Esophagus muscularis mucosa (tissue), 4 donors: Measurements from ENCODE around the gene GRAMD2B. TPM values are rescaled to one million over a fixed set of nuclear protein-coding genes. Genes with fewer than 3 reads are reported as not detected.

Experiments used
- DNase-seq: peaks from one replicate; pipeline ENCODE4 v3.0.0-alpha.2; 2017; ENCODE audit errors: extremely low spot score
- H3K27ac ChIP-seq, 4 donors: fragments of 200-600 bp; sonication (generic); replicated peaks in 1 of 4; 1 replicate in 3 of 4; 2 replicates in 1 of 4; pipeline ENCODE4 v1.5.1; 2016 to 2019; ENCODE audit warnings: mild to moderate bottlenecking in 1 of 4
- H3K27me3 ChIP-seq, 4 donors: fragments of 200-600 bp; sonication (generic); one replicate each; pipeline versions ENCODE4 v1.5.1 to v1.6.0; 2016 to 2019
- H3K36me3 ChIP-seq, 4 donors: fragments of 200-600 bp; sonication (generic); one replicate each; pipeline ENCODE4 v1.5.1; 2016 to 2019
- H3K4me1 ChIP-seq, 4 donors: fragments of 200-600 bp; sonication (generic); one replicate each; pipeline ENCODE4 v1.5.1; 2016 to 2019
- H3K4me3 ChIP-seq, 4 donors: fragments of 200-600 bp; sonication (generic); 1 replicate in 2 of 4; 2 replicates in 2 of 4; pipeline ENCODE4 v1.5.1; 2016 to 2019; ENCODE audit warnings: mild to moderate bottlenecking in 4 of 4, moderate library complexity in 1 of 4
- H3K9me3 ChIP-seq, 4 donors: fragments of 200-600 bp; sonication (generic); 1 replicate in 3 of 4; 2 replicates in 1 of 4; pipeline ENCODE4 v1.5.1; 2016 to 2019
- CTCF ChIP-seq, 3 experiments: fragments of 200-600 bp in 2 of 3; fragments of 450-650 bp in 1 of 3; sonication (generic) in 2 of 3; IDR thresholded peaks; one replicate each; pipeline ENCODE4 v1.5.1; 2017 to 2019; ENCODE audit warnings: antibody characterized with exemption in 3 of 3, mild to moderate bottlenecking in 2 of 3, moderate library complexity in 1 of 3
- EP300 ChIP-seq: sonication (generic); formaldehyde crosslinking; IDR thresholded peaks from one replicate; pipeline ENCODE4 v1.6.1; 2017; ENCODE audit warnings: antibody characterized with exemption
- POLR2A ChIP-seq: fragments of 450-650 bp; IDR thresholded peaks from one replicate; pipeline ENCODE4 v1.6.1; 2017; ENCODE audit warnings: antibody characterized with exemption, moderate library complexity, mild to moderate bottlenecking, low read depth
- POLR2AphosphoS5 ChIP-seq, 2 donors: sonication (generic); formaldehyde crosslinking; IDR thresholded peaks; one replicate each; pipeline ENCODE4 v1.6.1; 2017; ENCODE audit warnings: antibody characterized with exemption in 2 of 2
- WGBS: methylation state at CpG from one replicate; pipeline ENCODE4 v1.1.5; 2018; 5-methylcytosine and 5-hydroxymethylcytosine counted together
- intact Hi-C: fragments of 100-400 bp; cut with DNase I; formaldehyde crosslinking; loops from one replicate; pipeline ENCODE4 v1.15.1; 2023
- total RNA-seq, 4 donors: library from RNA; depleted of rRNA; stranded (reverse); fragments of >200 nt; gene quantifications; one replicate each; pipeline versions ENCODE4 v1.1.0 to v1.2.1, GENCODE V29; 2016

GRAMD2B gene
- total RNA-seq, 4 donors from 2014 or later = 37.9 to 76.5 (median 49.4) TPM

GRCh38 chr5:126499278-126499677, 76.1 kb downstream of the GRAMD2B start:
- no peak overlapping the region for H3K4me3 ChIP-seq
- TF ChIP-seq POLR2A (no peak), EP300 (no peak), POLR2AphosphoS5 (IDR thresholded peaks at IDR 0.05) (no peak), CTCF (IDR thresholded peaks at IDR 0.05) (no peak)
- 84% methylated on average over 2 of the region's 2 CpGs for WGBS
- no peaks in the 10 kb centered on the region for H3K27me3 ChIP-seq
- no peak for DNase-seq
- H3K9me3 ChIP-seq = no peaks in the 10 kb centered on the region
- peaks cover 0 to 12% (median 6%) of the 10 kb centered on the region in 4 donors for H3K36me3 ChIP-seq
- peaks cover 6 to 18% (median 15%) of the 10 kb centered on the region in 4 donors for H3K4me1 ChIP-seq
- H3K27ac ChIP-seq = peak overlapping the region in 1 of 4 donors; percentile 1
- intact Hi-C loops = no loop called here

GRCh38 chr5:126499853-126500342, 76.7 kb downstream of the GRAMD2B start:
- Histone ChIP-seq H3K4me1 (peaks cover 6 to 24% (median 19%) of the 10 kb centered on the region in 4 donors), H3K27ac (peak overlapping the region in 1 of 4 donors; percentile 1), H3K4me3 (no peak overlapping the region), H3K36me3 (peaks cover 0 to 10% (median under 1%) of the 10 kb centered on the region in 4 donors), H3K9me3 (no peaks in the 10 kb centered on the region), H3K27me3 (no peaks in the 10 kb centered on the region)
- TF ChIP-seq EP300 = no peak
- peak; percentile 38 to 52 (median 44) for TF ChIP-seq CTCF (IDR thresholded peaks at IDR 0.05)
- TF ChIP-seq POLR2AphosphoS5 (IDR thresholded peaks at IDR 0.05) = no peak
- no peak for TF ChIP-seq POLR2A
- no peak for DNase-seq
- intact Hi-C loops = no loop called here
- 87% methylated on average over 3 of the region's 3 CpGs for WGBS

GRCh38 chr5:126501448-126501847, 78.2 kb downstream of the GRAMD2B start:
- intact Hi-C loops = no loop called here
- Histone ChIP-seq H3K9me3 (no peaks in the 10 kb centered on the region), H3K4me1 (peaks cover 6 to 24% (median 19%) of the 10 kb centered on the region in 4 donors), H3K36me3 (peaks cover 0 to 1% (median 0%) of the 10 kb centered on the region in 4 donors), H3K27ac (no peak overlapping the region), H3K4me3 (no peak overlapping the region), H3K27me3 (no peaks in the 10 kb centered on the region)
- TF ChIP-seq CTCF (IDR thresholded peaks at IDR 0.05) (no peak), POLR2A (no peak), POLR2AphosphoS5 (IDR thresholded peaks at IDR 0.05) (no peak), EP300 (no peak)
- no peak for DNase-seq
- WGBS = 94% methylated on average over 8 of the region's 10 CpGs

- WGBS = 52% methylated on average over 5 of the region's 5 CpGs
- H3K27ac ChIP-seq = peak overlapping the region; percentile 44 to 58 (median 54)
- TF ChIP-seq POLR2AphosphoS5 (IDR thresholded peaks at IDR 0.05) = peak in 1 of 2 donors; percentile 52
- TF ChIP-seq POLR2A = no peak
- H3K27me3 ChIP-seq = no peaks in the 10 kb centered on the region
- no peaks in the 10 kb centered on the region for H3K9me3 ChIP-seq
- no peak overlapping the region for H3K4me3 ChIP-seq
- no peaks in the 10 kb centered on the region for H3K36me3 ChIP-seq
- peaks cover 11 to 39% (median 30%) of the 10 kb centered on the region in 4 donors for H3K4me1 ChIP-seq
- no peak for DNase-seq
- intact Hi-C loops = no loop called here
Measured at GRCh38 chr5:126503602-126504104, 80.4 kb downstream of the GRAMD2B start.

- TF ChIP-seq POLR2A (no peak), POLR2AphosphoS5 (IDR thresholded peaks at IDR 0.05) (no peak), CTCF (IDR thresholded peaks at IDR 0.05) (no peak), EP300 (no peak)
- Histone ChIP-seq H3K4me3 (no peak overlapping the region), H3K27me3 (no peaks in the 10 kb centered on the region), H3K27ac (no peak overlapping the region), H3K36me3 (no peaks in the 10 kb centered on the region), H3K9me3 (no peaks in the 10 kb centered on the region), H3K4me1 (peaks cover 23 to 58% (median 38%) of the 10 kb centered on the region in 4 donors)
- no peak for DNase-seq
- intact Hi-C loops = no loop called here
- WGBS = 85% methylated on average over 4 of the region's 4 CpGs
Measured at GRCh38 chr5:126506079-126506478, 82.9 kb downstream of the GRAMD2B start.
